M059J (cell line): ENCODE results near the gene ERAL1. TPM values are rescaled to one million over a fixed set of nuclear protein-coding genes. Genes with fewer than 3 reads are reported as not detected.
"Not testable (repeated sequence)": the region's sequence is repeated elsewhere in the genome, so short reads cannot be mapped to it uniquely, and the experiment has no call there.

Experiments used
- DNase-seq: peaks from one replicate; pipeline ENCODE4 v3.0.0-alpha.2; 2012; ENCODE audit warnings: low read depth
- total RNA-seq: library from RNA; depleted of rRNA; stranded (reverse); fragments of >200 nt; shearing (Covaris generic); gene quantifications from 2 replicates; pipeline ENCODE4 v1.2.3, GENCODE V29; 2014; rRNA removed

ERAL1 gene
- 34.4 and 41.7 TPM in 2 replicates for total RNA-seq

DNA sequence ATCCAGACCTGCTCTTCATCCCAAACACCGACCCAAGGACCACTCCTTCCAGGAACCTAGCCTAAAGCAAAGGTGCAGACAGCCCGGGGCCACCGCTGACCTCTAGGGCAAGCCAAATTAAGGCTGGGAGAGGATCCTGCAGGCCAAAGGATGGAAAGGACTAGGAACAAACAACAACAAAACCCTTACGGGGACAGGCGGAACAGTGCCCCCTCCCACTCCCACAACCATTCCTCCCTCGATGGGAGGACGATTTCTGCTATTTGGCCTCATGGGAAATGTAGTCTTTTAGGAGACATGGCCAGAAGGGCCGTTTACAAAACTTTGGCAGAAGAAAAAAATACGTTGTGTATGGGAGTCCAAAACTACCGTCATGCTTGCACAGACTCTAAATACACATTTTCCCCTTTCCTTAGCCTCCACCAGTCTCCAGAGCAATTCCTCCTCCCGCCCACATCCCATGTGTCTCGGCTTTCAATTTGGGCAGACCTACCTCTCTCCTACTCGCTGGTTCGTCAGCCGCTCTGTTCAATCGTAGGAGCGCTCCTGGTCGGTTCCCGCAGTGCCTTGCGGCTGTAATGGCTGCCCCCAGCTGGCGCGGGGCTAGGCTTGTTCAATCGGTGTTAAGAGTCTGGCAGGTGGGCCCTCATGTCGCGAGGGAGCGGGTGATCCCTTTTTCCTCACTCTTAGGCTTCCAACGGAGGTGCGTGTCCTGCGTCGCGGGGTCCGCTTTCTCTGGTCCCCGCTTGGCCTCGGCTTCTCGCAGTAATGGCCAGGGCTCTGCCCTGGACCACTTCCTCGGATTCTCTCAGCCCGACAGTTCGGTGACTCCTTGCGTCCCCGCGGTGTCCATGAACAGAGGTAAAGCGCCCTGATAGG lies at the start of gene ERAL1:
ERAL1 (plus strand) TSS at position 560 of the 879 bp plus-strand sequence; CDS start at position 579, 19 bp downstream.
- peak; percentile 84 for DNase-seq

DNA sequence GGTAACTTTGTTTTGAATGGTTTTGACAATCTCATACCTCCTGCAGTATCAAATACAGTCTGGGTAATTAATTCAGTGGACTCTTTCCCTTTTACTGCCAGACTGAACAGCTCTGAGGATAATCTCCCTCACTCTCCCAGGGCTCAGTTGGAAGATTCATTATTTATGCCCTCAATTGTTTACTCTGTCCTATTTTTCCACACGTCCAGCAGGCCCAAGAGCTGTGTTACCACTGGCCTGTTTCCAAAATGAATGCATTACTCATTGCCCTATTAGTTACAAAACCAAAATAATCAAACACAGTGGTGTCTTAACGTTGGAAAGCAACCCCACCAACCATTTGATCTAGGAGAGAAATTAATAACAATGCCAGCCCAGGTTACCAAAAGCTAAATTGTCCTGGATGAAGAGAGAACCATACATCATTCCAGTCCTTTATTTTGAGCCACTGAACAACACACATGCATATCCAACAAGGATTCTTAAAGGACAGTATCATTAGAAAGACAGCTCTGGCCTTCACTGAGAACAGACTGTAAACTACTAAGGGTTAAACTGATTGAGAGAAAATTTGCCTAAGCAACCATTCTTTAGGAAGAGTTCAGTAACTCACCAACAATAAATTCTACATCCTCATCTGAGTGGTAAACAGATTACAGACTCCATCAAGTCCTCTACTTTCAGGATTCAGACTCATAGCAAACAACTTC lies 46.7 kb upstream of the ERAL1 start:
- DNase-seq: peak; percentile 95

DNA sequence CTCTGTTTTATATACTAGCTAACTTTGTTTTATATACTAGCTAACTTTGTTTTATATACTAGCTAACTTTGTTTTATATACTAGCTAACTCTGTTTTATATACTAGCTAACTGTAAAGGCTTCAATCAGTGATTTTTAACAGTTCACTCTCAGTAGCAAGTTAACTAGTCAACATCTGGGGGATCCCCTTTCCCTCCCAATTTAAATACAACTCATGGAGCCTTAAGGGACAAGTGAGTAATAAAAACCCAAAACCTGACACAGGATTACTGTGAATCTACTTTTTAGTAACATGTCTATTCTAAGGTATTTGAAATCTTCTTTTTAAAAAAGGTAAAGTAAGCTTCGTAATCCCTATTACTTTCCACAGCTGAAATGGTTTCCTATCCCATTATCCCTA lies 44.4 kb upstream of the ERAL1 start:
- DNase-seq: no peak

DNA sequence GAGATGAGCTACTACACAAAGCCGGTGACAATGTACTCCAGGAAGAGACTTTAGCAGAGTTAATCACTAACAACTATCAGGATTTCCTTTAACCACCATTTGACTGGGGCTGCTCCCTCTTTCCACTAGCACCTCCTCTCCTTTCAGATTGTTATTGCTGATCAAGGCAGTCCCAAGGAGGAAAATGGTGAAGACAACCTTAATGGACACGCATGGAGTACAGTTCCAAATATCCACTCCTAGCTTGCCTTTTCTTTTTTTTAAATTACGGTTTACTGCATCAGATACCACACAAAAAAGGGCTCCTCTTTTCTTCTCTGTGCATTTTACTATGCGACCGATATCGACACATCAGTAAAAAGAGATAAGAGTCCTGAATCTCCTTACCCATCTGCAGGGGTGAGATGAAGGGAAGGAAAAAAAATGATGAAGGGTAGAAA lies 43.1 kb upstream of the ERAL1 start:
- DNase-seq: peak; percentile 52

DNA sequence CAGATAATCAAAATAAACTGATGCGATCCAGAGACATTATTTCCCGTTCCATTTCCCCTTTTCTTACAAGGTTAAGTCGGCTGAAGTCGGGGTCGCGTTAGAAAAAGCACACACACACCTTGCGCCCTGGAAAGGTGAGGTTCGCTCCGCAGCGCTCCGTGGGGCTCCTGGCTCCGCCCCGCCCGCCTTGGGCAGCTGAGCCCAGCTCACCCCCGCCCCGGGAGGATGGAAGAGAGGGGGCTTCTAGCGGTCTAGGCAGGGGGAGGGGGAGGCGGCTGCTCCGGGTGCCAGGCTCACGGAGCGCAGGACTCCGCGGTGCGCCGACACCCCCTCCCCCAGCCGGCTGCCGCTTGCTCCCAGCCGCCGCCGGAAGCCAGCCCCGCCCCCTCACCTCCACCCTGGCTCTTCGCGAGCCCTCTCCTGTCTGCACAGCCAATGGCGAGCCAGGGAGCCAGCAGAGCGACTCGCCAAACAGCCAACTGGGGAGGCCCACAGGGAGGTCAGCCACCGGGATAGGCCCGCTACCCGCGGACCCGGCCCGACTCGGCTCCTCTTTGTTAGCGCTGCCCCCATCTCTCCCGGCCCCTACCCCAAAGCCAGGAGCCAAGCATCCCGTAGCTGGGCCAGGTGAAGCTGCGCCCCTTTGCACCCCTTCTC lies 42.6 kb upstream of the ERAL1 start:
- peak; percentile 96 for DNase-seq

DNA sequence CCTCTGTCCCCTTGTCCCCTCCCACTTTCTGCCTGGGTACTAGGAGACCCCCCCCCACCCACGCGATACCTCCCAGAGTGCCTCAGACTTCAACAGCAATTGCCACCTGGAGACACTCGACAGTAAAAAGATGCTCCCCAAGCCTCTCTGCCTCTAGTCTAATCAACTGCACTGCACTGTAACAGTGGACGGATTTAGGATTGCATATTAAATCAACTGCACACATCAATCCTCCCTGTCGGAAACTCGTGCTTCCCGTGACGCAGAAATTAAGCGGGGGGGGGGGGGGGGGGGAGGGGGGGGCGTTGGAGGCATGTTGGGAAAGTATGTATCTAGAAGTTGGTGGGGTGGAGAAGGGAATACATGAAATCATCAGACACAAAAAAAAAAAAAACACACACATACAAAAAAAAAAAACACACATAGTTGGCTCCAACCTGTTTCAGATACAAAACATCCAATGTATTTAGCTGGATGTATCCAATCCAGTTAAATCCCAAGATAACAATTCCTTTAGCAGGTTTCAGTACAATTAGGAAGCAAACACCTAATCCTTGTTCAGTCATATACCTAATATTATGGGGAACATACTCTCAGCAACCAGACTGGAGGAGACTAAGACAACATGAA lies 42.0 kb upstream of the ERAL1 start:
- DNase-seq: peak; percentile 65

DNA sequence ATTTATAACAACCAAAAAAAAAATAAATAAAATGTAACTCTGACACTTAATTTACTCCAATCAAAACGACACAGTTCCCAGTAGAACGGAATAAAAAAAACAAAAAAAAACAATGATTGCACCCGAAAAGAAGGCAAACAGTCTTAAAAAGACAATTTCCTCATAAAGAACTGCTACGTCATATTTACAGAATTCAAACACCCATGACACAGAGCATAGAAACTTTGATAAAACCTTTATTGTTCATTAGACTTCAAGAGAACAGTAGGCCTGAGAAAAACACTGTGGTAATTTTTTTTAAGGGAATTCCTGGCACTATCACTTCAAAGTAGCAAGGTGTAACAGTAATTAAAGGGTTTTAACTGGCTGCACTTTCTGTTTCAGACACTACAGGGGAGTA lies 38.3 kb upstream of the ERAL1 start:
- no peak for DNase-seq

DNA sequence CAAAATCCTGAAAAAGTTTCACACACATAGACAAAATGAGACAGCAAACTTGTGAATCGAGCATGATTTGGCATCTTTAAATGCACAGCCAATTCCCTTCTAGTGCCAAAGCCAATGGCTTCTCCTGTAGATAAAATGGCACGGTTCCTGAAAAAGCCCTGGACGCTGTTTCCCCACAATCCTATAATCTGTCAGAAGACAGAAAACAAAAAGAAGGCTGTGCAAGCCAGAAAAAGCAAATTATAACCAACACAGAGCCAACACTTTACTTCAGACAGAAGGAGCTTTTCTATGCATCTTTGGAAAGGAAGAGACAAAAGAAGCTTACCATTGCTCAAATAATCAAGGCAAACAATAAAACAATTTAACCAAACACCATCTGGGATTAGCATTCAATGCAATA lies 36.0 kb upstream of the ERAL1 start:
- no peak for DNase-seq

DNA sequence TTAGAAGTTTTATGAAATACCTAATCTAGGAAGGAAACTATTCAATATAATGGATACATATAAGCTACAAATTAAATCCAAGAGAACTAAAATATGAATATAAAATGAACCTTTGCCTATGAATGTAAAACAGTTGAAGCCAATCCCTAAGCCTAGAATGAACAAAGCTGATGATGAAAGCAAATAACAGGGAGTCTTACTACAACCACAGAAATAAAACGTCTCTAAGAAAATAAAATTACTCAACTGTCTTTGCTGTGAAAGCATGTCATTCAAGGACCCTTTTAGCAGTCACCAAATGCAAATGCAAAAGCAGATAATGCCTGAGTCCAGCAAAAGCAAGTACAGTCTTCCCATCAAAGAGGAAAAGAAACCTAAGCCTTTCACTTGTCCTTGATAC lies 35.2 kb upstream of the ERAL1 start:
- no peak for DNase-seq

DNA sequence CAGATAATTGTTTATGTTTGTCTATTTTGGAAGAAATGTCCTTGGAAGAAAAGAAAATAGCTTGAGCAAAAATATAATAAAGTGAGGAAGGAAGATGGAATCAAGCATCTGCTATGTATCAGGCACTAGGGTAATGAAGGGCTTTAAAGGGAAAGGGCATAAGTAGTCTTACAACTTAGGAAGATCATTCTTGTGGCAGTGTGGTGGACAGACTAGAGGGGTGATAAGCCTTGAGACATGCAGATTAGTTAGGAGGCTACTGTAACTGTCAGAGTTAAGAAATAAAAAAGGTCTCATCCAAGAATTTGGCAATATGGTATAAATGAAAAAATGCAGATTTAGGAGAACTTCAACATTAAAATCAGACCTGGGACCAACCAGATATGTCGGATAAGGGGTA lies 27.1 kb upstream of the ERAL1 start:
- DNase-seq: no peak

DNA sequence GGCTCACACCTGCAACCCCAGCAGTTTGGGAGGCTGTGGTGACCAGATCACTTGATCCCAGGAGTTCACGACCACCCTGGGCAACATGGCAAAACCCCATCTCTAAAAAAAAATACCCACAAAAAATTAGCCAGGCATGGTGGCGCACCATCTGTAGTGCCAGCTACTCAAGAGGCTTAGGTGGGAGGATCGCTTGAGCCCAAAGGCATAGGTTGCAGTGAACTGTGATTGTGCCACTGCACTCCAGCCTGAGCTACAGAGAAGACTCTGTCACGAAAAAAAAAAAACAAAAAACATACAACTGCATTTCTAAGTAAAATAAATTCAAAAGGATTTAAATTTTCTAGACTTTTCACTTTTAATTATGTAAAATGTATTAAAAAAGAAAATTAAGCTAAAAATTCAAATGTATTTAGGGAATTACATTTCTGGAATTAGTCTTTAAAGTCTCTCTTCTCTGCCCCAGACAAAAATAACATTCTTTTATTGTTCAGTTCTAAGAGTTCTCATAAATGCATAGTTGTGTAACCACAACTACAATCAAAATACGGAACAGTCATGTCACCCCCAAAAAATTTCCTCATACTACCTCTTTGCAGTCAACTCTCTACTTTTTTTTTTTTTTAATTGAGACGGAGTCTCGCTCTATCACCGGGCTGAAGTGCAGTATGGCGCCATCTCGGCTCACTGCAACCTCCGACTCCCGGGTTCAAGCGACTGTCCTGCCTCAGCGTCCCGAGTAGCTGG lies 26.3 kb upstream of the ERAL1 start:
- DNase-seq: peak; percentile 54

DNA sequence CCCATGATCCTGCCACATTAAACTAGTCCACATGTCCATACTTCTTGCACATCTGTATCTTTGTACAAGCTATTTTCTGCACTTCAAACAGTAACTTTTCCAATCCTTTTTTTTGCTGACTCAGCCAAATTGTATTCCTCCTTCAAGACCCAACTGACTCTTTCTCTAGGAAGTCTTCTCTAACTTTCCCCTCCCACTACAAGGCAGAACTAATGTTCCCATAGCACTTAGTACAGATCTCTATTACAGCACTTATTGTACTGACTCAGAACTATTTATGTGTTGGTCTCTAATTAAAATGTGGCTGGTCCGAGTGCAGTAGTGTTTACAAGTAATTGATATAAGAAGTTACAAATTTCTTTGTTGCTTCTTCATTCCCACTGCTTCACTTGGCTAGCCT lies 20.4 kb upstream of the ERAL1 start:
- no peak for DNase-seq

DNA sequence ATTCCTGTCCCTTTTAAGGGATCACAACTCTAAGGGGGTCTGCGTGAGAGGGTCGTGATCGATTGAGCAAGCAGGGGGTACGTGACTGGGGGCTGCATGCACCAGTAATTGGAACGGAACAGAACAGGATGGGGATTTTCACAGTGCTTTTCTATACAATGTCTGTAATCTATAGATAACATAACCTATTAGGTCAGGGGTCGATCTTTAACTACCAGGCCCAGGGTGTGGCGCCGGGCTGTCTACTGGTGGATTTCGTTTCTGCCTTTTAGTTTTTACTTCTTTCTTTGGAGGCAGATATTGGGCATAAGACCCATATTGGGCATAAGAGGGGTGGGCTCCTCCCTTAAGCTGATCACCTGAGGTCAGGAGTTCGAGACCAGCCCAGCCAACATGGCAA lies 18.3 kb upstream of the ERAL1 start:
- not testable (repeated sequence) for DNase-seq

DNA sequence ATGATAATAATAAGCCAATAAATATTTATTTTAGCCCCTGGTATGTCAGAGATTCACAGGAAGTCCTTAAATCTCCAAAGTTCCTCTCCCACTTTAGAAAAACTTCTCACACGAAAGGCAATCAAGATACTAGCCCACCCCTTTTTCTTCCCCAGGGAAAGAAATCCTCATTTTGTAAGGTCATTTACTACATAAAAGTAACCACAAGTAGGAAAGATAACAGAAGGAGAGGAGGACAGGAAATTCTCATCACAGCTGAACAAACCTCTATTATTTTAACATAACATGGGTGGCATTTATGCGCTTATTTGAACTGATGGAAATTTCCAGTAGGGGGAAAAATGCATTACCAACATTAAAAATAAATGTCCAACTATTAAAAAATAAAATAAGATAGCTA lies 15.6 kb upstream of the ERAL1 start:
- DNase-seq: no peak

DNA sequence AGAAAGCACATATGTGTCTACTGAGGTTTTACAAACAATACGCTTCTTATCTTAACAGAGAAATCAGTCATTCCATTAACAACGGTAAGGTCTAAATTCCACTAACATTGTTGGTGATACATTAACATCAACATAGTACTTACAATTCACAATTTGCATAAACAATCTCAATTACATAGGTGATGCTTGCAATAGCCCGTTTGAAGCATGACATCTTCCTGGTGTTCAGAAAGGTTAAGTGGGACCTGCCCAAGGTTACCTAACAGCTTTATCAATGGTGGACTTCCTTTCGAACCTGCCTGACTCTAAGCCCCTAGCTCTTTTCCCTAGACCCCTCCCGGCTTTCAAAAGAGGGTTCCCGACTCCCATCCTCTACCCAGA lies 12.9 kb upstream of the ERAL1 start:
- peak; percentile 4 for DNase-seq

DNA sequence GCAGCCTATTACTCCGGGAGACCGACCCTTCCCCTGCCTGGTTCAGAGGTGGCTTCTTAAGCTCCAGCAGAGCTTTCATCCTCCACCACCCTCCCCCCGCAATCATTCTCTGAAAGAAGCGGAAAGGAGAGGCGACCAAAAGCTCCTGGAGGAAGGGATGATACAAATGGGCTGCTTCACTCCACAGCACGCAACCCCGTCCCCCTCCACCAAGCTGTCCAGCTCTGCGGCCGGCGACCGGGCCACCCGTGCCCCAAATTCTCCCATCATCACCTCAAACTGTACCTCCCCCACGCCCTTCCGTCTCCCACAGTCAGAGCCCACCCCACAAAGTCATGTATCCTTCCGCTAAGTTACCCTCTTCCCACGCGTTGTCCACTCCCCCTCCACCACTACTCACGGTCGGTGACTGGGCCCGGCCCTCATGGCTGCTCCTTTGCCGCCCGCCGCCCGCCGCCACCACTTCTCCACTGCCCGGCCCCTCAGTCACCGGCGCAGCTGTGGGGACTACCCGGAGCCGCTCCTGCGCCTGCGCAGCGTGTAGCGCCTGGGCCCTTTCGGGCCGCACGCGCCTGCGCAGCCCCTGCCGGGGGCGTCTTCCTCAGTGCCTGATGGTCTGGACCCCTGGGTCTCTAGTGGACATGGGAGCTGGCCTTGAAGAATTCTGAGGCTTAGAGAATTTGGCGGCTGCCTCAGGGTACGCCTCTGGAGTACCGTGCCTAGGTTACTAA lies 12.4 kb upstream of the ERAL1 start, which contains the start of gene FAM222B:
FAM222B (minus strand) TSS at position 509 of the 731 bp plus-strand sequence. CDS start 76,123 bp downstream, outside the sequence.
- DNase-seq: peak; percentile 79

DNA sequence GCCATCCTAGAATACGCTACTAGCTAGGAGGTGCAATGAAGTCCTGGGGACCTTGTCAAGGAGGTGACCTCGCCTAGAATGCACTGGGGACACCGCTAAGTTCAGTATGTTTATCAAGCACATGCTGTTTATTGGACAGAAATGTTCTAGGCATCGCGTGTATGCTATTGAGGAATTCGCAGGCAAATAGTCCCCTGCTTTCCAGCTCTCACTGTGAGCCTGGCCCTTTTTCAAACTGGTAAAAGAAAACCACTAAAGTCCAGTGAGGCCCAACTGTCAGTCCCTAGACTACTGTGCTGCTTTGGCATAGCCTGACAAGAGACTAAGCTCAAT lies 11.0 kb upstream of the ERAL1 start:
- DNase-seq: peak; percentile 21

DNA sequence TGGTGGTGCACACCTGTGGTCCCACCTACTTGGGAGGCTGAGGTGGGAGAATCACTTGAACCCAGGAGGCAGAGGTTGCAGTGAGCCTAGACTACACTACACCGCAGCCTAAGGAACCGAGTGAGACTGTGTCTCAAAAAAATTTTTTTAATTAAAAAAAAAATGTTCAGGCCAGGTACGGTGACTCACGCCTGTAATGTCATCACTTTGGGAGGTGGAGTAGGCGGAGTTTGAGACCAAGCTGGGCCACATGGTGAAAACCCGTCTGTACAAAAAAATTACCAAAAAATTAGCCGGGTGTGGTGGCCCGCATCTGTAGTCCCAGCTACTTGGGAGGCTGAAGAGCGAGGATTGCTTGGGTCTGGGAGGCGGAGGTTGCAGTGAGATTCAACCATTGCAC lies 8.6 kb upstream of the ERAL1 start:
- DNase-seq: no peak

DNA sequence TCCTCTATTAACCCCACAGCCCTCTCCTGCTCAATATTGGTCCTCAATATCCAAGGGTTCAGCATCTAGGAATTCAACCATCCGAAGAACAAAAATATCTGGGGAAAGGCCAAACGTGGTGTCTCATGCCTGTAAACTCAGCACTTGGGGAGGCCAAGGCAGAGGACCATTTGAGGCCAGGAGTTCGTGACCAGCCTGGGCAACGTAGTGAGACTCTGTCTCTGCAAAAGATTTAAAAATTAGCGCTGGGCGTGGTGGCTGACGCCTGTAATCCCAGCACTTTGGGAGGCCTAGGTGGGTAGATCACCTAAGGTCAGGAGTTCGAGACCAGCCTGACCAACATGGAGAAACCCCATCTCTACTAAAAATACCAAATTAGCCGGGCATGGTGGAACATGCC lies 8.1 kb upstream of the ERAL1 start:
- DNase-seq: not testable (repeated sequence)

DNA sequence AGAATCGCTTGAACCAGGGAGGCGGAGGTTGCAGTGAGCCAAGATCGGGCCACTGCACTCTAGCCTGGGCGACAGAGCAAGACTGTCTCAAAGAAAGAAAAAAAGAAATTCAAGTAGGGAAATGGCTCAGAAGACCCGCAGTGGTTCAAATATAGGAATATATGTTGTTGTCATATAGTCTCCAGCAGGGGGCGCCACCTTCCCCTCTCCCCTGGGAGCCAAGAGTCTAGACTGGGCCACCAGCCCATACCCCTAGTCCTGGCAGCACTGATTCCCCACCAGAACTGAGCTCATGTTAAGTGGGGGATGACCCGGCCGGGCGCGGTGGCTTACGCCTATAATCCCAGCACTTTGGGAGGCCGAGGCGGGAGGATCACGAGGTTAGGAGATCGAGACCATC lies 6.1 kb upstream of the ERAL1 start:
- not testable (repeated sequence) for DNase-seq

DNA sequence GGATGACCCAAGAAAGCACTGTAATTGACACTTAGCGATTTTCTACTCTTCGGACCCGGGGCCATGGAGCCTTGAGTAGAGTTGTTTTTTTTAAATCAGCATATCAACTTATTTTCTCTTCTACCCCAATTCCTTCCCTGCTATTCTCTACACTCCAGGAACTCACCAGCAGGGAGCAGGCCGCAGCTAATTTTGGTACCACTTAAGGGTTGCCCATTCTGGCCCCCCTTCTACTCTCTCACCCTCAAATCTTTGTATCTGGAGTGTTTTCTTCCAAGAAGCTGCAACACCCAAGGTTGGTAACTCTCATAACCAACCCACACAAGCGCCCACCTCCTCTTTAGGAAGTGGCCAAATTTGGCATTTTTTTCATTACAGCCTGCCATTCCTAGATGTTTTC lies 5.5 kb upstream of the ERAL1 start:
- DNase-seq: peak; percentile 16
